OCI-LY3 (cell line): ENCODE data around the gene ABCA8.

ENCODE experiments used
- H2AFZ ChIP-seq: fragments of 200-600, 300-600 bp; shearing (Covaris generic); 2 replicates; pipeline ENCODE4 v1.6.0; 2014; ENCODE audit warnings: antibody characterized with exemption, low read depth, low read length
- H3K27ac ChIP-seq: fragments of 200-600, 300-600 bp; sonication (generic); 2 replicates; pipeline ENCODE4 v1.5.1; 2014; ENCODE audit warnings: mild to moderate bottlenecking, low read length, moderate library complexity, mixed read lengths
- H3K27me3 ChIP-seq: fragments of 200-600, 300-600 bp; sonication (generic); 2 replicates; pipeline ENCODE4 v1.6.1; 2014; ENCODE audit warnings: low read depth, low read length, mixed read lengths
- H3K36me3 ChIP-seq: fragments of 200-600, 300-600 bp; sonication (generic); replicated peaks from 2 replicates; pipeline ENCODE3; 2014; ENCODE audit warnings: low read depth, low read length, mixed read lengths
- H3K4me1 ChIP-seq: fragments of 300-600, 200-600 bp; sonication (generic); 2 replicates; pipeline ENCODE4 v1.6.1; 2014; ENCODE audit warnings: low read length, mixed read lengths
- H3K4me2 ChIP-seq: fragments of 200-600, 300-600 bp; sonication (generic); 2 replicates; pipeline ENCODE4 v1.6.1; 2014; ENCODE audit warnings: low read length, mixed read lengths
- H3K4me3 ChIP-seq: fragments of 300-600, 200-600 bp; sonication (generic); 2 replicates; pipeline ENCODE4 v1.5.1; 2014; ENCODE audit warnings: antibody characterized with exemption, mild to moderate bottlenecking, low read length, moderate library complexity
- H3K79me2 ChIP-seq: fragments of 300-600, 200-600 bp; shearing (Covaris generic); 2 replicates; pipeline ENCODE4 v1.6.1; 2014; ENCODE audit warnings: mild to moderate bottlenecking, low read length, mixed read lengths
- H3K9ac ChIP-seq: fragments of 300-600, 200-600 bp; shearing (Covaris generic); 2 replicates; pipeline ENCODE4 v1.6.0; 2014; ENCODE audit warnings: mild to moderate bottlenecking, low read length, moderate library complexity
- H3K9me3 ChIP-seq: fragments of 200-600, 300-600 bp; shearing (Covaris generic); 2 replicates; pipeline ENCODE4 v1.6.1; 2014; ENCODE audit warnings: low read length, mixed read lengths; ENCODE audit not compliant: insufficient read depth
- H4K20me1 ChIP-seq: fragments of 200-600, 300-600 bp; sonication (generic); 2 replicates; pipeline ENCODE4 v1.6.1; 2016; ENCODE audit warnings: low read length, mixed read lengths; ENCODE audit not compliant: insufficient read depth
- CTCF ChIP-seq: fragments of 200-600, 300-600 bp; sonication (generic); IDR thresholded peaks from 2 replicates; pipeline ENCODE4 v1.5.1; 2014; ENCODE audit warnings: antibody characterized with exemption, low read length, low read depth
- EZH2phosphoT487 ChIP-seq: fragments of 200-600 bp; shearing (Covaris generic); IDR thresholded peaks from 2 replicates; pipeline ENCODE4 v1.6.1; 2018; ENCODE audit warnings: antibody characterized with exemption, mixed run types, low read depth

The ABCA8 gene

GRCh38 chr17:68861602-68862001, 93.6 kb downstream of the ABCA8 start:
- H3K36me3 ChIP-seq: no peaks in the 10 kb centered on the region
- no peak overlapping the region for H3K4me3 ChIP-seq
- no peak overlapping the region for H3K9ac ChIP-seq
- 0 out of 2 replicates have a peak, but pooled peaks cover 3% of the 10 kb centered on the region for H3K9me3 ChIP-seq
- H3K79me2 ChIP-seq: no peaks in the 10 kb centered on the region
- H3K27ac ChIP-seq: no peak overlapping the region
- H3K4me1 ChIP-seq: peaks cover 6% of the 10 kb centered on the region; the same call in 1 of the 2 replicates
- no peak overlapping the region for H3K4me2 ChIP-seq
- H4K20me1 ChIP-seq: no peaks in the 10 kb centered on the region
- no peak for TF ChIP-seq EZH2phosphoT487
- no peak for TF ChIP-seq CTCF
- no peak overlapping the region for H2AFZ ChIP-seq
- H3K27me3 ChIP-seq: no peaks in the 10 kb centered on the region

GRCh38 chr17:68860941-68861340, 94.3 kb downstream of the ABCA8 start:
- H3K4me2 ChIP-seq: no peak overlapping the region
- H3K9ac ChIP-seq: no peak overlapping the region
- H3K36me3 ChIP-seq: no peaks in the 10 kb centered on the region
- no peaks in the 10 kb centered on the region for H3K79me2 ChIP-seq
- no peak overlapping the region for H3K27ac ChIP-seq
- 0 out of 2 replicates have a peak, but pooled peaks cover 3% of the 10 kb centered on the region for H3K9me3 ChIP-seq
- no peak overlapping the region for H3K4me3 ChIP-seq
- H4K20me1 ChIP-seq: no peaks in the 10 kb centered on the region
- H3K27me3 ChIP-seq: no peaks in the 10 kb centered on the region
- TF ChIP-seq CTCF (no peak), EZH2phosphoT487 (no peak)
- H3K4me1 ChIP-seq: peaks cover 6% of the 10 kb centered on the region; the same call in 1 of the 2 replicates
- H2AFZ ChIP-seq: no peak overlapping the region

GRCh38 chr17:68854452-68854851, 100.7 kb downstream of the ABCA8 start:
- H3K27ac ChIP-seq: no peak overlapping the region
- no peak overlapping the region for H3K4me3 ChIP-seq
- no peaks in the 10 kb centered on the region for H3K27me3 ChIP-seq
- no peak overlapping the region for H2AFZ ChIP-seq
- H3K79me2 ChIP-seq: no peaks in the 10 kb centered on the region
- TF ChIP-seq EZH2phosphoT487 (no peak), CTCF (no peak)
- H3K9ac ChIP-seq: no peak overlapping the region
- H3K36me3 ChIP-seq: no peaks in the 10 kb centered on the region
- no peaks in the 10 kb centered on the region for H4K20me1 ChIP-seq
- no peak overlapping the region for H3K4me2 ChIP-seq
- 0 out of 2 replicates have a peak, but pooled peaks cover 3% of the 10 kb centered on the region for H3K9me3 ChIP-seq
- no peaks in the 10 kb centered on the region for H3K4me1 ChIP-seq

GRCh38 chr17:68853439-68853838, 101.8 kb downstream of the ABCA8 start:
- Histone ChIP-seq H3K9ac (no peak overlapping the region), H3K4me1 (no peaks in the 10 kb centered on the region), H3K27ac (no peak overlapping the region), H3K36me3 (no peaks in the 10 kb centered on the region), H2AFZ (no peak overlapping the region), H3K9me3 (no peaks in the 10 kb centered on the region), H3K4me3 (no peak overlapping the region), H4K20me1 (no peaks in the 10 kb centered on the region), H3K4me2 (no peak overlapping the region), H3K79me2 (no peaks in the 10 kb centered on the region), H3K27me3 (no peaks in the 10 kb centered on the region)
- TF ChIP-seq EZH2phosphoT487: no peak
- no peak for TF ChIP-seq CTCF
